A673 (cell line): Measurements from ENCODE around the gene NOL11. TPM values are rescaled to one million over a fixed set of nuclear protein-coding genes. Genes with fewer than 3 reads are reported as not detected.

Source experiments
- BruUV-seq: library from RNA; stranded (reverse); fragments of 400-500 nt; replicated peaks from 2 replicates; lab custom pipeline; 2021; lab: Mats Ljungman, UMichigan
- CTCF ChIA-PET: fragments of 300-600 bp; sonication (Branson Sonifier 250); formaldehyde crosslinking; loops from one replicate; lab custom pipeline; 2022; ENCODE audit warnings: antibody characterized with exemption; lab: Charles Lee
- POLR2A ChIA-PET: fragments of 300-600 bp; sonication (Branson Sonifier 250); formaldehyde crosslinking; loops from one replicate; lab custom pipeline; 2022; ENCODE audit warnings: antibody characterized with exemption; ENCODE audit not compliant: low non-redundant PET; lab: Charles Lee
- DNase-seq: peaks from one replicate; pipeline ENCODE4 v3.0.0-alpha.2; 2015; ENCODE audit warnings: low spot score
- H3K27ac ChIP-seq: fragments of 200-600 bp; sonication (generic); 2 replicates; pipeline ENCODE4 v1.5.1; 2016; ENCODE audit warnings: mixed run types, low read depth, mild to moderate bottlenecking, mixed read lengths, antibody characterized with exemption, low read length; ENCODE audit not compliant: poor library complexity, severe bottlenecking
- H3K27me3 ChIP-seq: fragments of 200-600 bp; sonication (generic); replicated peaks from 2 replicates; pipeline ENCODE4 v1.6.1; 2017; ENCODE audit warnings: mixed run types, low read depth, mild to moderate bottlenecking, mixed read lengths, antibody characterized with exemption, low read length; ENCODE audit not compliant: insufficient read depth, poor library complexity
- H3K36me3 ChIP-seq: fragments of 200-600 bp; sonication (generic); 2 replicates; pipeline ENCODE4 v1.6.1; 2016; ENCODE audit warnings: mixed run types, mild to moderate bottlenecking, mixed read lengths, antibody characterized with exemption, low read length; ENCODE audit not compliant: insufficient read depth, poor library complexity, severe bottlenecking
- H3K4me1 ChIP-seq: fragments of 200-600 bp; sonication (generic); 2 replicates; pipeline ENCODE4 v1.6.1; 2017; ENCODE audit warnings: mixed run types, mild to moderate bottlenecking, mixed read lengths, antibody characterized with exemption, low read length; ENCODE audit not compliant: insufficient read depth, poor library complexity, severe bottlenecking
- H3K4me3 ChIP-seq: fragments of 200-600 bp; sonication (generic); 2 replicates; pipeline ENCODE4 v1.5.1; 2016; ENCODE audit warnings: low read depth, mixed run types, mild to moderate bottlenecking, mixed read lengths, low read length; ENCODE audit not compliant: poor library complexity, severe bottlenecking
- H3K9me3 ChIP-seq: fragments of 200-600 bp; sonication (generic); 2 replicates; pipeline ENCODE4 v1.6.1; 2016; ENCODE audit warnings: mixed run types, low read depth, mild to moderate bottlenecking, mixed read lengths, antibody characterized with exemption, low read length; ENCODE audit not compliant: poor library complexity, severe bottlenecking
- CTCF ChIP-seq: fragments of 300-800, 200-600 bp; sonication (generic); conservative IDR thresholded peaks from 2 replicates; pipeline ENCODE4 v1.5.1; 2017; ENCODE audit warnings: low read depth, mild to moderate bottlenecking, antibody characterized with exemption, low read length, moderate library complexity, mixed read lengths
- EZH2 ChIP-seq: fragments of 200-600 bp; sonication (generic); IDR thresholded peaks from 2 replicates; pipeline ENCODE4 v1.6.1; 2017; ENCODE audit warnings: borderline replicate concordance, low read depth, mild to moderate bottlenecking, mixed read lengths, antibody characterized with exemption, low read length; ENCODE audit not compliant: poor library complexity, severe bottlenecking
- intact Hi-C: fragments of 100-400 bp; cut with micrococcal nuclease; formaldehyde crosslinking; loops from one replicate; pipeline ENCODE4 v1.10.0; 2022; ENCODE audit not compliant: unreplicated experiment
- total RNA-seq: library from RNA; stranded (reverse); gene quantifications from 2 replicates; pipeline ENCODE4 v1.2.3, GENCODE V29; 2021

Gene NOL11
- total RNA-seq, 1 experiment from 2014 or later = 105 TPM

GRCh38 chr17:67737145-67737544 is 19.4 kb downstream of the NOL11 start:
- POLR2A ChIA-PET = no interaction called here
- no TSS peak for BruUV-seq
- intact Hi-C loops = no loop called here
- CTCF ChIA-PET = no interaction called here
- TF ChIP-seq EZH2 (no peak), CTCF (no peak)
- H3K27me3 ChIP-seq = no peaks in the 10 kb centered on the region
- no peak overlapping the region for H3K27ac ChIP-seq
- no peaks in the 10 kb centered on the region for H3K9me3 ChIP-seq
- H3K4me1 ChIP-seq = no peaks in the 10 kb centered on the region
- no peak overlapping the region for H3K4me3 ChIP-seq
- H3K36me3 ChIP-seq = peaks cover 84% of the 10 kb centered on the region
- no peak for DNase-seq

GRCh38 chr17:67742025-67742424 is 24.3 kb downstream of the NOL11 start:
- TF ChIP-seq CTCF (no peak), EZH2 (no peak)
- H3K36me3 ChIP-seq = peaks cover 81% of the 10 kb centered on the region
- no peak overlapping the region for H3K27ac ChIP-seq
- H3K4me3 ChIP-seq = no peak overlapping the region
- POLR2A ChIA-PET = no interaction called here
- no TSS peak for BruUV-seq
- no peaks in the 10 kb centered on the region for H3K4me1 ChIP-seq
- CTCF ChIA-PET = no interaction called here
- intact Hi-C loops = no loop called here
- no peaks in the 10 kb centered on the region for H3K9me3 ChIP-seq
- no peak for DNase-seq
- no peaks in the 10 kb centered on the region for H3K27me3 ChIP-seq

GRCh38 chr17:67746704-67747571 is 29.2 kb downstream of the NOL11 start:
- no TSS peak for BruUV-seq
- peak; percentile 30 for DNase-seq
- TF ChIP-seq CTCF (no peak), EZH2 (no peak)
- POLR2A ChIA-PET = no interaction called here
- H3K9me3 ChIP-seq = no peaks in the 10 kb centered on the region
- no peaks in the 10 kb centered on the region for H3K27me3 ChIP-seq
- peaks cover 10% of the 10 kb centered on the region for H3K4me1 ChIP-seq
- H3K36me3 ChIP-seq = peaks cover 46% of the 10 kb centered on the region
- CTCF ChIA-PET = no interaction called here
- peak overlapping the region; percentile 52 for H3K27ac ChIP-seq
- H3K4me3 ChIP-seq = no peak overlapping the region
- intact Hi-C loops = no loop called here
